Omental fat pad (tissue), 4 donors: Measurements from ENCODE around the gene INPP5A. TPM values are rescaled to one million over a fixed set of nuclear protein-coding genes. Genes with fewer than 3 reads are reported as not detected.
"Not testable (repeated sequence)": the region's sequence is repeated elsewhere in the genome, so short reads cannot be mapped to it uniquely, and the experiment has no call there.

ENCODE experiments used
- ATAC-seq: fragments of 150-250 bp; one replicate; pipeline ENCODE4 v1.9.1; 2016; ENCODE audit warnings: mild to moderate bottlenecking, moderate library complexity; ENCODE audit not compliant: low FRiP score
- DNase-seq: peaks from one replicate; pipeline ENCODE4 v3.0.0-alpha.2; 2019; ENCODE audit warnings: low spot score
- CTCF ChIP-seq, 3 donors: fragments of 450-650 bp; IDR thresholded peaks; one replicate each; pipeline ENCODE4 v1.5.1; 2016 to 2017; ENCODE audit warnings: antibody characterized with exemption in 3 of 3, mild to moderate bottlenecking in 3 of 3, moderate library complexity in 2 of 3
- total RNA-seq, 4 donors: library from RNA; depleted of rRNA; stranded (reverse); fragments of >200 nt; gene quantifications; one replicate each; pipeline ENCODE4 v1.1.0, GENCODE V29; 2016

INPP5A gene
- total RNA-seq, 4 donors from 2014 or later, result 34.1 to 49.3 (median 43.3) TPM

GRCh38 chr10:132548106-132548823 lies 10.7 kb downstream of the INPP5A start:
- DNase-seq, result no peak
- no peak for TF ChIP-seq CTCF (IDR thresholded peaks at IDR 0.05)

GRCh38 chr10:132548869-132549268 lies 11.3 kb downstream of the INPP5A start:
- no peak for ATAC-seq
- TF ChIP-seq CTCF (IDR thresholded peaks at IDR 0.05), result no peak
- no peak for DNase-seq

More at GRCh38 chr10:132548106-132548823, 10.7 kb downstream of the INPP5A start:
- no peak for ATAC-seq

GRCh38 chr10:132549371-132549770 lies 11.8 kb downstream of the INPP5A start:
- ATAC-seq (no peak), DNase-seq (no peak)
- no peak for TF ChIP-seq CTCF (IDR thresholded peaks at IDR 0.05)

- ATAC-seq (peak; percentile 21), DNase-seq (no peak)
- TF ChIP-seq CTCF (IDR thresholded peaks at IDR 0.05), result no peak
These were observed 12.9 kb downstream of the INPP5A start for GRCh38 chr10:132550366-132551092.

- no peak for TF ChIP-seq CTCF (IDR thresholded peaks at IDR 0.05)
- DNase-seq, result no peak
- ATAC-seq, result no peak
These were observed 13.7 kb downstream of the INPP5A start for GRCh38 chr10:132551093-132551807.

GRCh38 chr10:132551808-132552130 lies 14.2 kb downstream of the INPP5A start:
- DNase-seq (no peak), ATAC-seq (no peak)
- TF ChIP-seq CTCF (IDR thresholded peaks at IDR 0.05), result no peak

GRCh38 chr10:132552635-132553034 lies 15.0 kb downstream of the INPP5A start:
- not testable (repeated sequence) for DNase-seq, ATAC-seq

- ATAC-seq, DNase-seq: not testable (repeated sequence)
These were observed 16.0 kb downstream of the INPP5A start for GRCh38 chr10:132553568-132553967.
